MCF 10A (cell line): Measurements from ENCODE around the gene ETFRF1. TPM values are rescaled to one million over a fixed set of nuclear protein-coding genes. Genes with fewer than 3 reads are reported as not detected.

Experiments
- BruUV-seq: library from RNA; stranded (reverse); fragments of 400-500 nt; replicated peaks from 2 replicates; lab custom pipeline; 2021; lab: Mats Ljungman, UMichigan
- CTCF ChIA-PET: fragments of 300-600 bp; sonication (Branson Sonifier 250); formaldehyde crosslinking; extraction: SDS; loops from one replicate; lab custom pipeline; 2021; ENCODE audit warnings: antibody characterized with exemption, inconsistent platforms; lab: Yijun Ruan, JAX
- POLR2A ChIA-PET: fragments of 300-600, 350-650 bp; sonication (Branson Sonifier 250); formaldehyde crosslinking; extraction: SDS; loops from one replicate; lab custom pipeline; 2020; ENCODE audit warnings: antibody characterized with exemption, inconsistent platforms; lab: Yijun Ruan, JAX
- DNase-seq: peaks from one replicate; pipeline ENCODE4 v3.0.0-alpha.2; 2018; ENCODE audit not compliant: unreplicated experiment
- H3K27ac Mint-ChIP-seq: one replicate; pipeline ENCODE4 v1.8.0; 2022; ENCODE audit warnings: mild to moderate bottlenecking, low read depth, mixed read lengths; ENCODE audit not compliant: unreplicated experiment
- H3K27me3 Mint-ChIP-seq: one replicate; pipeline ENCODE4 v1.8.0; 2022; ENCODE audit warnings: mixed read lengths; ENCODE audit not compliant: insufficient read depth, unreplicated experiment
- H3K36me3 Mint-ChIP-seq: one replicate; pipeline ENCODE4 v1.8.0; 2022; ENCODE audit warnings: mild to moderate bottlenecking, moderate library complexity, mixed read lengths; ENCODE audit not compliant: insufficient read depth, unreplicated experiment
- H3K4me1 Mint-ChIP-seq: one replicate; pipeline ENCODE4 v1.8.0; 2022; ENCODE audit warnings: mixed read lengths; ENCODE audit not compliant: insufficient read depth, unreplicated experiment
- H3K4me3 Mint-ChIP-seq: one replicate; pipeline ENCODE4 v1.8.0; 2022; ENCODE audit warnings: mild to moderate bottlenecking, moderate library complexity, mixed read lengths; ENCODE audit not compliant: unreplicated experiment
- H3K9me3 Mint-ChIP-seq: one replicate; pipeline ENCODE4 v1.8.0; 2022; ENCODE audit warnings: mixed read lengths; ENCODE audit not compliant: unreplicated experiment
- CTCF ChIP-seq: fragments of 200-600 bp; IDR thresholded peaks from one replicate; pipeline ENCODE4 v1.8.0; 2022; ENCODE audit warnings: antibody characterized with exemption, mild to moderate bottlenecking; ENCODE audit not compliant: unreplicated experiment
- intact Hi-C: fragments of 100-400 bp; cut with micrococcal nuclease; formaldehyde crosslinking; loops from 2 replicates; pipeline ENCODE4 v1.14.1; 2022
- total RNA-seq: library from RNA; stranded (reverse); gene quantifications from 2 replicates; pipeline ENCODE4 v1.2.3, GENCODE V29; 2022

The ETFRF1 gene
- total RNA-seq, 1 experiment from 2014 or later: 21.1 TPM

- H3K4me1 Mint-ChIP-seq: no peaks in the 10 kb centered on the region
- CTCF ChIA-PET: no interaction called here
- BruUV-seq: no TSS peak
- POLR2A ChIA-PET: interaction anchor here (2.7 kb wide), 1 partner anchor 8 kb away, joined by 18 read pairs; the partner anchor contains the start of gene KRAS
- no peaks in the 10 kb centered on the region for H3K27me3 Mint-ChIP-seq
- H3K36me3 Mint-ChIP-seq: peaks cover 20% of the 10 kb centered on the region
- H3K27ac Mint-ChIP-seq: no peak overlapping the region
- H3K4me3 Mint-ChIP-seq: no peak overlapping the region
- intact Hi-C loops: no loop called here
- DNase-seq: no peak
- TF ChIP-seq CTCF: no peak
- H3K9me3 Mint-ChIP-seq: no peaks in the 10 kb centered on the region
Measured at GRCh38 chr12:25242981-25243679, 48.1 kb downstream of the ETFRF1 start.

- no peaks in the 10 kb centered on the region for H3K4me1 Mint-ChIP-seq
- no peak overlapping the region for H3K27ac Mint-ChIP-seq
- H3K4me3 Mint-ChIP-seq: no peak overlapping the region
- no TSS peak for BruUV-seq
- POLR2A ChIA-PET: no interaction called here
- H3K36me3 Mint-ChIP-seq: peaks cover 20% of the 10 kb centered on the region
- intact Hi-C loops: no loop called here
- CTCF ChIA-PET: no interaction called here
- TF ChIP-seq CTCF: no peak
- DNase-seq: no peak
- H3K9me3 Mint-ChIP-seq: no peaks in the 10 kb centered on the region
- H3K27me3 Mint-ChIP-seq: no peaks in the 10 kb centered on the region
Measured at GRCh38 chr12:25243680-25243990, 48.6 kb downstream of the ETFRF1 start.

- no peaks in the 10 kb centered on the region for H3K9me3 Mint-ChIP-seq
- H3K4me3 Mint-ChIP-seq: no peak overlapping the region
- POLR2A ChIA-PET: no interaction called here
- DNase-seq: no peak
- CTCF ChIA-PET: interaction anchor here (2.8 kb wide), 1 partner anchor 142 kb away, joined by 13 read pairs; no protein-coding TSS in a partner anchor
- H3K27ac Mint-ChIP-seq: no peak overlapping the region
- H3K36me3 Mint-ChIP-seq: peaks cover 6% of the 10 kb centered on the region
- no peaks in the 10 kb centered on the region for H3K27me3 Mint-ChIP-seq
- BruUV-seq: no TSS peak
- intact Hi-C loops: no loop called here
- H3K4me1 Mint-ChIP-seq: peaks cover 6% of the 10 kb centered on the region
- TF ChIP-seq CTCF: no peak
Measured at GRCh38 chr12:25245491-25245890, 50.5 kb downstream of the ETFRF1 start.

- POLR2A ChIA-PET: interaction anchor here (0.9 kb wide), 1 partner anchor 86 kb away, joined by 4 read pairs; no protein-coding TSS in a partner anchor
- BruUV-seq: no TSS peak
Measured at GRCh38 chr12:25248137-25248536, 53.1 kb downstream of the ETFRF1 start.

More at GRCh38 chr12:25248137-25248536, 53.1 kb downstream of the ETFRF1 start:
- CTCF ChIA-PET: interaction anchor here (0.7 to 2.0 kb wide), 3 partner anchors 8 to 148 kb away, joined by 3 to 12 read pairs (median 4); no protein-coding TSS in a partner anchor
- Mint-ChIP-seq H3K36me3 (peaks cover 6% of the 10 kb centered on the region), H3K27me3 (no peaks in the 10 kb centered on the region), H3K4me1 (peaks cover 6% of the 10 kb centered on the region), H3K9me3 (no peaks in the 10 kb centered on the region), H3K4me3 (no peak overlapping the region), H3K27ac (no peak overlapping the region)
- TF ChIP-seq CTCF: no peak
- DNase-seq: no peak
- intact Hi-C loops: no loop called here
